ES-I3 (cell line): Measurements from ENCODE around the gene TOB2.
"Not testable (repeated sequence)": the region's sequence is repeated elsewhere in the genome, so short reads cannot be mapped to it uniquely, and the experiment has no call there.

Experiments used
- H3K36me3 ChIP-seq: 2 replicates; pipeline ENCODE4 v1.6.1; 2013; ENCODE audit warnings: mild to moderate bottlenecking, low read length, control low read depth, moderate library complexity; ENCODE audit not compliant: insufficient read depth
- H3K4me1 ChIP-seq: 2 replicates; pipeline ENCODE4 v1.6.1; 2013; ENCODE audit warnings: mild to moderate bottlenecking, control low read depth, low read length; ENCODE audit not compliant: insufficient read depth
- H3K9ac ChIP-seq: 2 replicates; pipeline ENCODE4 v1.6.1; 2013; ENCODE audit warnings: low read depth, mild to moderate bottlenecking, low read length, moderate library complexity
- H3K9me3 ChIP-seq: 2 replicates; pipeline ENCODE4 v1.6.1; 2013; ENCODE audit warnings: mild to moderate bottlenecking, low read length, moderate library complexity; ENCODE audit not compliant: control insufficient read depth, insufficient read depth

Gene TOB2

GRCh38 chr22:41425660-41426365 is 20.8 kb downstream of the TOB2 start:
- Histone ChIP-seq H3K4me1 (peaks cover 5% of the 10 kb centered on the region; the same call in 1 of the 2 replicates), H3K9me3 (no peaks in the 10 kb centered on the region), H3K9ac (no peak overlapping the region), H3K36me3 (no peaks in the 10 kb centered on the region)

DNA sequence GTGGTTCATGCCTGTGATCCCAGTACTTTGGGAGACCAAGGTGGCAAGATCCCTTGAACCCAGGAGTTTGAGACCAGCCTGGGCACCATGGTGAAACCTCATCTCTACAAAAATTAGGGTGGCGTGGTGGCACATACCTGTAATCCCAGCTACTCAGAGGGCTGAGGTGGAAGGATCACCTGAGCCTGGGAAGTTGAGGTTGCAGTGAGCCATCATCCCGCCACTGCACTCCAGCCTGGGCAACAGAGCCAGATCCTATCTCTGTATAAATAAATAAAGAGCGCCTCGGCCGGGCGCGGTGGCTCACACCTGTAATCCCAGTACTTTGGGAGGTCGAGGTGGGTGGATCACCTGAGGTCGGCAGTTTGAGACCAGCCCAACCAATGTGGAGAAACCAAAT is 27.9 kb downstream of the TOB2 start:
- Histone ChIP-seq H3K9me3 (no peaks in the 10 kb centered on the region), H3K9ac (no peak overlapping the region), H3K36me3 (no peaks in the 10 kb centered on the region), H3K4me1 (no peaks in the 10 kb centered on the region)

- Histone ChIP-seq H3K4me1 (no peaks in the 10 kb centered on the region), H3K9ac (no peak overlapping the region)
Measured at GRCh38 chr22:41417622-41418390, 28.8 kb downstream of the TOB2 start.

DNA sequence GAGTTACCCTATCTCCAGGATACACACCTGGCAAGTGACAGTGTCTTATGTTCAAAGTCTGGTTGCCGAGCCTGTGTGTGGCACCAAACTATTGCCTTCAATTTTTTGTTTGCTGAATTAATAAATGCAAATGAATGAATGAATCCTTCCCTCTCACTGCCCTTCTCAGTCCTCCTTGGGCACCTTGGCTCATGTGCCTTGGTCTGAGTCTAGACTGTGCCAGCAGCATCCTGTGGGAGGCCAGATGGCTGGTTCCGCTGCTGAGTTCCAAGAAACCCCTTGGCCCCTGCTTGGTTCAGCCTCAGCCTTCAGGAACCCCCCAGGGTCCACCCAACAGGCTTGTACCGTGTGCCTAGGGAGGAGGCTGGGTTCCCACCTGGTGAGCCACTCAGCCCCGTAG is 31.0 kb downstream of the TOB2 start:
- H3K9me3 ChIP-seq = no peaks in the 10 kb centered on the region
- H3K9ac ChIP-seq = no peak overlapping the region
- no peaks in the 10 kb centered on the region; the same call in 1 of the 2 replicates for H3K4me1 ChIP-seq
- H3K36me3 ChIP-seq = no peaks in the 10 kb centered on the region

More at GRCh38 chr22:41417622-41418390, 28.8 kb downstream of the TOB2 start:
- no peaks in the 10 kb centered on the region for H3K36me3 ChIP-seq
- H3K9me3 ChIP-seq = no peaks in the 10 kb centered on the region

DNA sequence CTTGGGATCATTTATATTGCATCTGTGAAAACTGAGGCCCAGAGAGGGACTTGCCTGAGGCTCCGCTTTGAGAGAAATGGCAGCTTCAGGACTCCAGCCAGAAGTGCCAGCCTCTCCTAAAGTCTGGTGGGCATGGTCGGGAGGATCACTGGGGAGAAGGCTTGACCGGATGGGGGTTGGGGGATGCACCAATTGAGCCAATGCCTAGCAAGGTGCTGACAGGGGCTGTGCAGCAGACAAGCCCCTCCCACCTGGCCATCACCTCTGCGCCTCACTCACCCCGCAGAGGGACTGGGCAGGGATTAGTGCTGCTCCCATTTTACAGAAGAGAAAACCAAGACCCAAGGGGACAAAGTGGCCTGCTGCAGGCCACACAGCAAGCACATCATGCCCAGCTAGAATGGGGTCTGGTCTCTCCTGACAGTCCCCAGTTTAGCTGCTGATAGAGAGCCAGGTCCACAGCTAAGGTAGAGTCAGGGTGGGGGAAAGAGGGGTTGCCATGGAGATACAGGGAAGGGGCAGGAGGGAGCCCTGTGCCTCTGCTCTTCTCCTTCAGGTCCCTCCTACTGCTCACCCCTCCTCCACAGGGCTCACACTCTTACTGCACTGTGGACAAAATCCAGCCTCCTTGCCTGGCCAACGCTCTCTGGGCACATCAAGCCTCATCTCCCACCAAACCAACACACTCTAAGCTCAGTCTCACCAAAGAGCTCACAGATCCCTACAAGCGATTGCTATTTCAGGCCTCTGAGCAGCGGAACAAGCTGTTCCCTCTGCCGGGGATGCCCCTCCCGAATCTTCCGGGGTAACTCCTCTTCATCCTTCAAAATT is 35.4 kb downstream of the TOB2 start:
- H3K36me3 ChIP-seq = no peaks in the 10 kb centered on the region
- no peak overlapping the region for H3K9ac ChIP-seq

GRCh38 chr22:41410311-41410751 is 36.3 kb downstream of the TOB2 start:
- Histone ChIP-seq H3K9me3 (no peaks in the 10 kb centered on the region), H3K4me1 (no peaks in the 10 kb centered on the region; the same call in 1 of the 2 replicates), H3K36me3 (no peaks in the 10 kb centered on the region), H3K9ac (no peak overlapping the region)

More for the DNA sequence above, 35.4 kb downstream of the TOB2 start:
- no peaks in the 10 kb centered on the region; the same call in 1 of the 2 replicates for H3K4me1 ChIP-seq
- H3K9me3 ChIP-seq = no peaks in the 10 kb centered on the region

- Histone ChIP-seq H3K9me3 (no peaks in the 10 kb centered on the region), H3K36me3 (no peaks in the 10 kb centered on the region), H3K9ac (no peak overlapping the region), H3K4me1 (no peaks in the 10 kb centered on the region; the same call in 1 of the 2 replicates)
Measured at GRCh38 chr22:41408665-41409064, 37.9 kb downstream of the TOB2 start.

DNA sequence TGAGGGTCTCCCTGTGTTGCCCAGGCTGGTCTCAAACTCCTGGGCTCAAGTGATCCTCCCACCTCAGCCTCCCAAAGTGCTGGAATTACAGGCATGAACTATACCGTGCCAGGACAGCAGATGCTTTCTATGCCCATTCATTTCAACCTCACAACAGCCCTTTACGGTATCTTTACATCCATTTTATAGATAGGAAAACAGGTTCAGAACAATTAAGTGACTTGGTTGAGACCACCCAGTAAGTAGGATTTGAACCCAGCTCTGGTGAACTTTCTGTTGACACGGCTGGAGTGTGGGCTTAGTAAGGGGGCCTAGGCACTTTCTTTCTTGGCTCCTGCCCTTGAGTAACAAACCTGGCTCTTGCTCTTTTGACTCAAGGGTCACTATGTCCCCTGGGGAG is 39.2 kb downstream of the TOB2 start:
- Histone ChIP-seq H3K9me3 (no peaks in the 10 kb centered on the region), H3K9ac (no peak overlapping the region), H3K4me1 (no peaks in the 10 kb centered on the region; the same call in 1 of the 2 replicates), H3K36me3 (no peaks in the 10 kb centered on the region)

- no peaks in the 10 kb centered on the region for H3K9me3 ChIP-seq
- no peaks in the 10 kb centered on the region for H3K4me1 ChIP-seq
- H3K36me3 ChIP-seq = no peaks in the 10 kb centered on the region
- H3K9ac ChIP-seq = no peak overlapping the region
Measured at GRCh38 chr22:41406410-41406809, 40.2 kb downstream of the TOB2 start.

- Histone ChIP-seq H3K9me3 (no peaks in the 10 kb centered on the region), H3K36me3 (no peaks in the 10 kb centered on the region), H3K4me1 (no peaks in the 10 kb centered on the region), H3K9ac (no peak overlapping the region)
Measured at GRCh38 chr22:41405588-41405987, 41.0 kb downstream of the TOB2 start.

DNA sequence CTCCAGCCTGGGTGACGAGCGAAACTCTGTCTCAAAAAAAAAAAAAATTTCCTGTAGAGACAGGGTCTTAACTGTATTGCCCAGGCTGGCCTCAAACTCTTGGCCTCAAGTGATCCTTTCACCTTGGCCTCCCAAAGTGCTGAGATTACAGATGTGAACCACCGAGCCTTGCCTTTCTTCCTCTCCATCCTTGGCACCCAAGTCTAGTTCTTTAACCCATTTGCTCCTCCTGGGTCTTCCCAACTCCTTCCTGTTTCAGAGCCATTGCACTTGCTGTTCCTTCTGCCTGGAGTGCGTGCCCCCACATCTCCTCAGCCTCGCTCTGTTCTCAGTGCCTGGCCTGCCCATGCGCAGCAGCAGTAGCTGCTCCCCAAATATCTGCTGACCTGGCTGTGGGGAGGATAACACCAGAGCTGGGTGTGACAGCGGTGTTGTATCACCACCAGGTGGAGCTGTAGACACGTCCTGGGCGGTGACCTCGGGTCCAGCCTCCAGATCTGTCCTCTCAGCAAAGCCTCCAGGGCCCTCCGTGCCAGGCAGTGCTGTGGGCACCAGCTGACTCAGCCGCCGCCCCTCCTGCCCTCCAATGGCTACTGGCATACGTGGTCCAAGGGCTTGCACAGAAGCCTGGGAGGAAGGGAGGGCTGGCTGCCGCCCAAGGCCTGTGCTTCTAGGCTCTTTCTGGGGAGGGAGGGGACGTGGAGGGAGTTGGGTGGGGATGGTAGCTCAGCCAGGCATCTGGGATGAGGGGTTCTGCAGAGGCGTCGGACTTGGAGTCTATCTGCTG is 42.9 kb downstream of the TOB2 start:
- no peak overlapping the region for H3K9ac ChIP-seq
- no peaks in the 10 kb centered on the region for H3K4me1 ChIP-seq
- H3K36me3 ChIP-seq = no peaks in the 10 kb centered on the region
- H3K9me3 ChIP-seq = no peaks in the 10 kb centered on the region

GRCh38 chr22:41402851-41403250 is 43.8 kb downstream of the TOB2 start:
- H3K9me3 ChIP-seq = not testable (repeated sequence)

DNA sequence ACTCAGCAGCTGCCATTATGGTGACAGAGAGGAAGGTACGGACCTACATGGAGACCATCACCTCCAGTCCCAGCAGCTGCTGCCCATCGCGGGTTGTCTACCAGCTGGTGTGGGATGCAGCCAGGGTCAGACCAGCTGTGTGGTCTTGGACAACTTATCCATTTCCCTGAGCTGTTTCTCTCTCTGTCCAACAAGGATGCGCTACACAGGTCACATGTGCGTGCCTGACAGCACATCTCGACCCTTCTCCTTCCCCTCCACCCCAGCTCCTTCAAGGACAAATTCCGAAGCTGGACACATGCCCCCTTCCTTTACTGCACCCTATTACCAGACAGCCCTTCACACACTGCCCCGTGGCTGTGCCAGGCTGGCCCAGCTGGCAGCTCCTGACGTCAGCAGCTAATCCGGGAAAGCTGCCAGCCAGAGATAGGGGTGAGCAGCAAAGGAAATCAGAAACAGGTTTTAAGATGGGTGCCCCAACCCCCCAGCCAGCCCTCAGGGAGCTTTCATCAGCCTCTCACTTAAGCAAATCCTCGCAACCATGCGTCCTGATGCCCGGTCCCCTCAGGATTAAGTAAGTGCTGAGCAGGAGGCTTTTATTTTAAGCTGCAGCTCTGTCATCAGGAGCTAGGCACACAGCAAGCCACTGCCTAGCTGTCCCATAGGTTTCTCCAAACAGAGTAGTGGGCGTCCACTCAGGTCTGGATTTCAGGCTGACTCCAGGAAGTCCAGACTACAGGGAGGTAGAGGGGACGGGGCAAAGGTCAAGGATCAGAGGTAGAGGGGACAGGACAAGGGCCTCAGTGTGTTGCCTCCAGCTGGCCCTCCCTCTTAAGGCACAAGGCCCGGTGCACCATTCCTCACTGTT is 44.6 kb downstream of the TOB2 start:
- H3K36me3 ChIP-seq = no peaks in the 10 kb centered on the region
- no peak overlapping the region for H3K9ac ChIP-seq
- no peaks in the 10 kb centered on the region for H3K9me3 ChIP-seq
- no peaks in the 10 kb centered on the region for H3K4me1 ChIP-seq

More at GRCh38 chr22:41402851-41403250, 43.8 kb downstream of the TOB2 start:
- not testable (repeated sequence) for H3K9ac ChIP-seq, H3K4me1 ChIP-seq, H3K36me3 ChIP-seq
